ENCODE results near the gene NBEA. TPM values are rescaled to one million over a fixed set of nuclear protein-coding genes. Genes with fewer than 3 reads are reported as not detected.

NBEA gene
- total RNA-seq, 2 donors from 2014 or later: 2.6 to 3.8 TPM

DNA sequence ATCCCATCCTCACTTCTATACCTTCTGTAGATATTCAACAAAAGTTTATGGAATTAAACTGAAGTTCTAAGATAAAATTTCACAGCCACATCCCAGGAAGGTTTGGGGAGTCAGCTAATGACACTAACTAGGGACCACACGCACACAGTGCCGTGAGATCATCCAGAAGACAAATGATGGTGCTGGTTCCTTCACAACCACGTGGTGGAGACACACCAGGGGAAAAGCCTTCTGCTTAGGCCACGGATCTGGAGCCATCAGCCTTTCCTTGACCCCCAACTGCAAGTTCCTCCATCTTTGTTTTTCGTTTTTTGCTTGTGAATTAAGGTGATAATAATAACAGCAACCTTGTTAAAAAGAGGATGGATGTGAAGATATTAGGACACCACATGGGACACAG, 776.0 kb downstream of the NBEA start:
- H3K9me3 ChIP-seq (ENCODE audit: control insufficient read depth, low read length, poor library complexity, severe bottlenecking): no peaks in the 10 kb centered on the region
- H3K27ac Mint-ChIP-seq: no peak overlapping the region
- peaks cover 7% of the 10 kb centered on the region for H3K4me1 Mint-ChIP-seq
- H3K4me3 Mint-ChIP-seq: no peak overlapping the region
- ATAC-seq (no peak), DNase-seq (no peak)
- H3K36me3 Mint-ChIP-seq (ENCODE audit: low read depth): no peaks in the 10 kb centered on the region
- peaks cover 25% of the 10 kb centered on the region for H3K27me3 Mint-ChIP-seq

- no peak for ATAC-seq
- Mint-ChIP-seq H3K4me1 (peaks cover 7% of the 10 kb centered on the region), H3K27me3 (peaks cover 32% of the 10 kb centered on the region), H3K27ac (no peak overlapping the region), H3K4me3 (no peak overlapping the region), H3K36me3 (ENCODE audit: low read depth) (no peaks in the 10 kb centered on the region)
- no peaks in the 10 kb centered on the region for H3K9me3 ChIP-seq (ENCODE audit: control insufficient read depth, low read length, poor library complexity, severe bottlenecking)
- no peak for DNase-seq
Observed at GRCh38 chr13:35720290-35720689, 778.2 kb downstream of the NBEA start.

DNA sequence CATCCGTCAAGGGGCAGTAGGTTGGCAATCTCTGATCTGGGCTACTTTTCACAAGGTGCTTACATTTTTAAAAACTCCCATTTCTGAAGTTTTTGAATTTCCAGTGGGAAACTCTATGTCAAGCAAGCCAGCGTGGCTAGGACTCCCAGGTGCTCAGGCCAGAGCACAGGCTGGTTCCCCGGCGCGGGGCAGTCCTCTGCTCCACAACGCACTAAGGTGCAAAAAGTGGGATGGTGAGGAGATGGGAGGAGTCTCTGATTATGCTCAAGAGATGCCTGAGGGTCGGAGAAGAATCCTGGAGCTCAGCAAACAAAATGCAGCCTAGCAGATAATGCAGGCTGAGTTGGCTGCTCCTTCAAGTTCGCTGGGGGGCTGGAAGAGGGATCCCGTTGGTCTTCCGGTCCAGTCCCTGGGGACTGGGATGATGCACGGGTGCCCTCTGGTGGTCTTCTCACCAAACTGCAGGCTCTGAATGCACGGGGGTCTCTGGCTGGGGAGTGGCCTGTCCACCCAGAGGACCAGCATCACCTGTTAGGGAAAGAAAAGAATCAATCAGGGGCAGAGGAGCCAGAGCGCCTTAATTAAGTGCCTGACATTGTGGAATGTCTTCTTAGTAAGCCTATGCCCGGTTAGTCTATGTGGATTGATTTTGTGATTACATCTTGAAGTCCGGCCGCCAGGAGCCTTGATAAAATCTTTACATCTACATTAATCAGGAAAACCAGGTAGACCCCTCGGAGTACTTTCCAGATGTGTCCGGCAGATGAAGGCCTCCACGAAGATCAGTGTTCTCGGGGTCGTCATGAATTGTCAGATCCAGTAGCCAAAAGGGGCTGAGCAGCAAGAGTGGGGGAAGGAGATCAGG, 778.9 kb downstream of the NBEA start:
- H3K36me3 Mint-ChIP-seq (ENCODE audit: low read depth): no peaks in the 10 kb centered on the region
- H3K4me3 Mint-ChIP-seq: no peak overlapping the region
- peaks cover 32% of the 10 kb centered on the region for H3K27me3 Mint-ChIP-seq
- no peaks in the 10 kb centered on the region for H3K9me3 ChIP-seq (ENCODE audit: control insufficient read depth, low read length, poor library complexity, severe bottlenecking)
- DNase-seq (no peak), ATAC-seq (peak; percentile 37)
- no peak overlapping the region for H3K27ac Mint-ChIP-seq
- H3K4me1 Mint-ChIP-seq: peaks cover 7% of the 10 kb centered on the region

Measured in T-helper 17 cell (primary cell).